Spleen (tissue), 11 donors: ENCODE measurements around the gene GART. TPM values are rescaled to one million over a fixed set of nuclear protein-coding genes. Genes with fewer than 3 reads are reported as not detected.

Experiments used
- DNase-seq: peaks from one replicate; pipeline ENCODE4 v3.0.0-alpha.2; 2020
- H3K27ac ChIP-seq, 8 donors: fragments of 200-600 bp; sonication (generic) in 7 of 8; 1 replicate in 4 of 8; 2 replicates in 4 of 8; pipeline versions ENCODE4 v1.5.0 to v1.8.0; 2016 to 2021; ENCODE audit warnings: inconsistent platforms in 4 of 8, mild to moderate bottlenecking in 4 of 8, moderate library complexity in 1 of 8
- H3K27me3 ChIP-seq, 7 donors: fragments of 200-600 bp; sonication (generic) in 6 of 7; replicated peaks in 1 of 7; 1 replicate in 4 of 7; 2 replicates in 3 of 7; pipeline versions ENCODE4 v1.5.0 to v1.8.0; 2016 to 2021; ENCODE audit warnings: inconsistent platforms in 3 of 7, mild to moderate bottlenecking in 1 of 7
- H3K36me3 ChIP-seq, 6 donors: fragments of 200-600 bp; sonication (generic) in 5 of 6; 1 replicate in 4 of 6; 2 replicates in 2 of 6; pipeline versions ENCODE4 v1.5.0 to v1.8.0; 2016 to 2021; ENCODE audit warnings: inconsistent platforms in 2 of 6
- H3K4me1 ChIP-seq, 6 donors: fragments of 200-600 bp; sonication (generic) in 5 of 6; 1 replicate in 3 of 6; 2 replicates in 3 of 6; pipeline versions ENCODE4 v1.5.0 to v1.8.0; 2016 to 2021; ENCODE audit warnings: inconsistent platforms in 3 of 6
- H3K4me3 ChIP-seq, 8 donors: fragments of 200-600 bp; sonication (generic) in 7 of 8; 1 replicate in 4 of 8; 2 replicates in 4 of 8; pipeline versions ENCODE4 v1.5.0 to v1.8.0; 2016 to 2021; ENCODE audit warnings: inconsistent platforms in 4 of 8, mild to moderate bottlenecking in 4 of 8, moderate library complexity in 2 of 8
- H3K9me3 ChIP-seq, 8 donors: fragments of 200-600 bp; sonication (generic) in 7 of 8; 1 replicate in 4 of 8; 2 replicates in 4 of 8; pipeline versions ENCODE4 v1.5.0 to v1.8.0; 2016 to 2021; ENCODE audit warnings: inconsistent platforms in 4 of 8
- POLR2A ChIP-seq, 3 donors: fragments of 450-650 bp; IDR thresholded peaks; one replicate each; pipeline ENCODE4 v1.5.1; 2017; ENCODE audit warnings: antibody characterized with exemption in 3 of 3, mild to moderate bottlenecking in 1 of 3
- POLR2AphosphoS5 ChIP-seq, 3 donors: sonication (generic); formaldehyde crosslinking; IDR thresholded peaks; one replicate each; pipeline ENCODE4 v1.5.1; 2017; ENCODE audit warnings: antibody characterized with exemption in 3 of 3
- WGBS, 5 donors: extraction: QIAGEN DNeasy Blood & Tissue Kit in 3 of 5; methylation state at CpG; one replicate each; pipeline versions ENCODE4 v1.1.5 to v1.1.7; 2013 to 2018; 5-methylcytosine and 5-hydroxymethylcytosine counted together
- intact Hi-C: fragments of 100-400 bp; cut with DNase I; formaldehyde crosslinking; loops from one replicate; pipeline ENCODE4 v1.15.0; 2023; ENCODE audit warnings: low total_unique reads
- polyA plus RNA-seq, 3 donors: library from polyadenylated mRNA; stranded (reverse); fragments of 200-250 nt; gene quantifications; one replicate each; pipeline ENCODE4 v1.2.1, GENCODE V29; 2013
- total RNA-seq, 7 donors: library from RNA; depleted of rRNA in 3 of 7; stranded (reverse); fragments of >200 nt in 3 of 7; fragmentation: NEBNext Ultra II Directional in 4 of 7; extraction: Animal tissue kit (Norgen Biotek cat#: 25700) in 4 of 7; gene quantifications; one replicate each; pipeline versions ENCODE4 v1.1.0 to v1.2.1, GENCODE V29; 2016 to 2021
- TF ChIP-seq, protein P1 (sequence below), 11 experiments: fragments of 200-600 bp in 7 of 11; fragments of 450-650 bp in 4 of 11; sonication (generic) in 4 of 11; IDR thresholded peaks in 8 of 11; conservative IDR thresholded peaks in 3 of 11; 1 replicate in 7 of 11; 2 replicates in 4 of 11; pipeline versions ENCODE4 v1.4.0 to v1.8.0; 2016 to 2021; ENCODE audit warnings: antibody characterized with exemption in 11 of 11, inconsistent platforms in 4 of 11, mild to moderate bottlenecking in 1 of 11
- donor health status: healthy with polysubstance abuse.
- donor health status: DM: no; HTN: no; CAD: no; lungs with moderate emphysema.
- donor health status: DM: no; HTN: no; CAD: no.
- donor health status: Bipolar disorder and iron deficiency.
- donor health status: healthy.
- donor health status: DM: no; HTN: no; CAD: no.
- donor health status: DM: yes; HTN: yes; CAD: no.

The GART gene
- total and polyA plus RNA-seq, 10 donors: 14.3 to 113 (median 64.7) TPM

DNA sequence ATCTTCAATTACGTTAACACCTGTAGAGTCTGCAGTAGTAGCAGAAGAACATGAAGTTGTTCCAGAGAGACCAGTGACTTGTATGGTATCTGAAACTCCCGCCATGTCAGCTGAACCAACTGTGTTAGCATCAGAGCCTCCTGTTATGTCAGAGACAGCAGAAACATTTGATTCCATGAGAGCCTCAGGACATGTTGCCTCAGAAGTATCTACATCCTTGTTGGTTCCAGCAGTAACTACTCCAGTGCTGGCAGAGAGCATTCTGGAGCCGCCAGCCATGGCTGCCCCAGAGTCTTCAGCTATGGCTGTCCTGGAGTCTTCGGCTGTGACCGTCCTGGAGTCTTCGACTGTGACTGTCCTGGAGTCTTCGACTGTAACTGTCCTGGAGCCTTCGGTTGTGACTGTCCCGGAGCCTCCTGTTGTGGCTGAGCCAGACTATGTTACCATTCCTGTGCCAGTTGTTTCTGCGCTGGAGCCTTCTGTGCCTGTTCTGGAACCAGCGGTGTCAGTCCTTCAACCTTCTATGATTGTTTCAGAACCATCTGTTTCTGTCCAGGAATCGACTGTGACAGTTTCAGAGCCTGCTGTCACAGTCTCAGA, 11.2 kb upstream of the GART start:
- Histone ChIP-seq H3K4me3 (no peak overlapping the region), H3K9me3 (no peaks in the 10 kb centered on the region), H3K36me3 (peaks cover 10 to 100% (median 90%) of the 10 kb centered on the region in 6 donors), H3K27me3 (no peaks in the 10 kb centered on the region), H3K27ac (no peak overlapping the region), H3K4me1 (peaks cover 5 to 75% (median 38%) of the 10 kb centered on the region in 6 donors)
- peak in 1 of 3 donors; percentile 37 for TF ChIP-seq POLR2AphosphoS5 (IDR thresholded peaks at IDR 0.05)
- TF ChIP-seq POLR2A (IDR thresholded peaks at IDR 0.05): no peak
- 91 to 98% (median 96%) methylated on average over 12 of the region's 12 CpGs for WGBS, 5 donors
- no peak for DNase-seq
- intact Hi-C loops: no loop called here

DNA sequence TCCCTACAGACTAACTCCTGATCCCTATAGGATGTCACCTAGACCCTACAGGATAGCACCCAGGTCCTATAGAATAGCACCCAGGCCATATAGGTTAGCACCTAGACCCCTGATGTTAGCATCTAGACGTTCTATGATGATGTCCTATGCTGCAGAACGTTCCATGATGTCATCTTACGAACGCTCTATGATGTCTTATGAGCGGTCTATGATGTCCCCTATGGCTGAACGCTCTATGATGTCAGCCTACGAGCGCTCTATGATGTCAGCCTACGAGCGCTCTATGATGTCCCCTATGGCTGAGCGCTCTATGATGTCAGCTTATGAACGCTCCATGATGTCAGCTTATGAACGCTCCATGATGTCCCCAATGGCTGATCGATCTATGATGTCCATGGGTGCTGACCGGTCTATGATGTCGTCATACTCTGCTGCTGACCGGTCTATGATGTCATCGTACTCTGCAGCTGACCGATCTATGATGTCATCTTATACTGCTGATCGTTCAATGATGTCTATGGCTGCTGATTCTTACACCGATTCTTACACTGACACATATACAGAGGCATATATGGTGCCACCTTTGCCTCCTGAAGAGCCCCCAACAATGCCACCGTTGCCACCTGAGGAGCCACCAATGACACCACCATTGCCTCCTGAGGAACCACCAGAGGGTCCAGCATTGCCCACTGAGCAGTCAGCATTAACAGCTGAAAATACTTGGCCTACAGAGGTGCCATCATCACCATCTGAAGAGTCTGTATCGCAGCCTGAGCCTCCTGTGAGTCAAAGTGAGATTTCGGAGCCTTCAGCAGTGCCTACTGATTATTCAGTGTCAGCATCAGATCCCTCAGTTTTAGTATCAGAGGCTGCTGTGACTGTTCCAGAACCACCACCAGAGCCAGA, 10.4 kb upstream of the GART start:
- intact Hi-C loops: no loop called here

DNA sequence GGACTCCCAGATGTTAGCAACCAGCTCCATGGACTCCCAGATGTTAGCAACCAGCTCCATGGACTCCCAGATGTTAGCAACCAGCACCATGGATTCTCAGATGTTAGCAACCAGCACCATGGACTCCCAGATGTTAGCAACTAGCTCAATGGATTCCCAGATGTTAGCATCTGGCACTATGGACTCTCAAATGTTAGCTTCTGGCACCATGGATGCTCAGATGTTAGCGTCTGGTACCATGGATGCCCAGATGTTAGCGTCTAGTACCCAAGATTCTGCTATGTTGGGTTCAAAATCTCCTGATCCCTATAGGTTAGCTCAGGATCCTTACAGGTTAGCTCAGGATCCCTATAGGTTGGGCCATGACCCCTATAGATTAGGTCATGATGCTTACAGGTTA, 9.7 kb upstream of the GART start:
- TF ChIP-seq POLR2AphosphoS5 (IDR thresholded peaks at IDR 0.05) (no peak), POLR2A (IDR thresholded peaks at IDR 0.05) (no peak)
- TF ChIP-seq, protein P1, sequence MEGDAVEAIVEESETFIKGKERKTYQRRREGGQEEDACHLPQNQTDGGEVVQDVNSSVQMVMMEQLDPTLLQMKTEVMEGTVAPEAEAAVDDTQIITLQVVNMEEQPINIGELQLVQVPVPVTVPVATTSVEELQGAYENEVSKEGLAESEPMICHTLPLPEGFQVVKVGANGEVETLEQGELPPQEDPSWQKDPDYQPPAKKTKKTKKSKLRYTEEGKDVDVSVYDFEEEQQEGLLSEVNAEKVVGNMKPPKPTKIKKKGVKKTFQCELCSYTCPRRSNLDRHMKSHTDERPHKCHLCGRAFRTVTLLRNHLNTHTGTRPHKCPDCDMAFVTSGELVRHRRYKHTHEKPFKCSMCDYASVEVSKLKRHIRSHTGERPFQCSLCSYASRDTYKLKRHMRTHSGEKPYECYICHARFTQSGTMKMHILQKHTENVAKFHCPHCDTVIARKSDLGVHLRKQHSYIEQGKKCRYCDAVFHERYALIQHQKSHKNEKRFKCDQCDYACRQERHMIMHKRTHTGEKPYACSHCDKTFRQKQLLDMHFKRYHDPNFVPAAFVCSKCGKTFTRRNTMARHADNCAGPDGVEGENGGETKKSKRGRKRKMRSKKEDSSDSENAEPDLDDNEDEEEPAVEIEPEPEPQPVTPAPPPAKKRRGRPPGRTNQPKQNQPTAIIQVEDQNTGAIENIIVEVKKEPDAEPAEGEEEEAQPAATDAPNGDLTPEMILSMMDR (IDR thresholded peaks at IDR 0.05 in 8 of 11, conservative IDR thresholded peaks at IDR 0.05 in 3 of 11): no peak
- WGBS, 5 donors: 98 to 100% (median 100%) methylated on average over 2 of the region's 2 CpGs
- DNase-seq: no peak
- intact Hi-C loops: no loop called here
- H3K4me3 ChIP-seq: no peak overlapping the region
- H3K9me3 ChIP-seq: no peaks in the 10 kb centered on the region
- H3K4me1 ChIP-seq: peaks cover 11 to 78% (median 42%) of the 10 kb centered on the region in 6 donors
- H3K27me3 ChIP-seq: no peaks in the 10 kb centered on the region
- H3K27ac ChIP-seq: no peak overlapping the region
- peaks cover 7 to 100% (median 90%) of the 10 kb centered on the region in 6 donors for H3K36me3 ChIP-seq

More for the DNA sequence above, 10.4 kb upstream of the GART start:
- no peak overlapping the region for H3K27ac ChIP-seq
- peaks cover 10 to 100% (median 89%) of the 10 kb centered on the region in 6 donors for H3K36me3 ChIP-seq
- WGBS, 5 donors: 96 to 97% (median 97%) methylated on average over 24 of the region's 24 CpGs
- no peaks in the 10 kb centered on the region for H3K27me3 ChIP-seq
- no peaks in the 10 kb centered on the region for H3K9me3 ChIP-seq
- peaks cover 5 to 78% (median 42%) of the 10 kb centered on the region in 6 donors for H3K4me1 ChIP-seq
- DNase-seq: no peak
- H3K4me3 ChIP-seq: no peak overlapping the region
- TF ChIP-seq POLR2A (IDR thresholded peaks at IDR 0.05): no peak
- TF ChIP-seq POLR2AphosphoS5 (IDR thresholded peaks at IDR 0.05): peak in 2 of 3 donors; percentile 26 to 65

DNA sequence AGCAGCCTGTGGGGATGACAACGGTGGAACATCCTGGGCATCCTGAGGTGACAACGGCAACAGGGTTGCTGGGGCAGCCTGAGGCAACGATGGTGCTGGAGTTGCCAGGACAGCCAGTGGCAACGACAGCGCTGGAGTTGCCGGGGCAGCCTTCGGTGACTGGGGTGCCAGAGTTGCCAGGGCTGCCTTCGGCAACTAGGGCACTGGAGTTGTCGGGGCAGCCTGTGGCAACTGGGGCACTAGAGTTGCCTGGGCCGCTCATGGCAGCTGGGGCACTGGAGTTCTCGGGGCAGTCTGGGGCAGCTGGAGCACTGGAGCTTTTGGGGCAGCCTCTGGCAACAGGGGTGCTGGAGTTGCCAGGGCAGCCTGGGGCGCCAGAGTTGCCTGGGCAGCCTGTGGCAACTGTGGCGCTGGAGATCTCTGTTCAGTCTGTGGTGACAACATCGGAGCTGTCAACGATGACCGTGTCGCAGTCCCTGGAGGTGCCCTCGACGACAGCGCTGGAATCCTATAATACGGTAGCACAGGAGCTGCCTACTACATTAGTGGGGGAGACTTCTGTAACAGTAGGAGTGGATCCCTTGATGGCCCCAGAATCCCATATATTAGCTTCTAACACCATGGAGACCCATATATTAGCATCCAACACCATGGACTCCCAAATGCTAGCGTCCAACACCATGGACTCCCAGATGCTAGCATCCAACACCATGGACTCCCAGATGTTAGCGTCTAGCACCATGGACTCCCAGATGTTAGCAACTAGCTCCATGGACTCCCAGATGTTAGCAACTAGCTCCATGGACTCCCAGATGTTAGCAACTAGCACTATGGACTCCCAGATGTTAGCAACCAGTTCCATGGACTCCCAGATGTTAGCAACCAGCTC, 9.1 kb upstream of the GART start:
- H3K36me3 ChIP-seq: peaks cover 7 to 100% (median 90%) of the 10 kb centered on the region in 6 donors
- intact Hi-C loops: no loop called here
- H3K9me3 ChIP-seq: no peaks in the 10 kb centered on the region
- TF ChIP-seq POLR2AphosphoS5 (IDR thresholded peaks at IDR 0.05): peak; percentile 5 to 80 (median 51)
- TF ChIP-seq, protein P1 (IDR thresholded peaks at IDR 0.05 in 8 of 11, conservative IDR thresholded peaks at IDR 0.05 in 3 of 11): no peak
- no peak overlapping the region for H3K4me3 ChIP-seq
- H3K4me1 ChIP-seq: peaks cover 9 to 78% (median 43%) of the 10 kb centered on the region in 6 donors
- peak; percentile 74 for DNase-seq
- no peaks in the 10 kb centered on the region for H3K27me3 ChIP-seq
- no peak overlapping the region for H3K27ac ChIP-seq
- WGBS, 5 donors: 95 to 99% (median 98%) methylated on average over 10 to 23 of the region's 23 CpGs
